HL-60/S4 (cell line): ENCODE results near the gene SOX6.
"Not testable (repeated sequence)": the region's sequence is repeated elsewhere in the genome, so short reads cannot be mapped to it uniquely, and the experiment has no call there.

Source experiments
- in situ Hi-C: fragments of 300-500 bp; cut with MboI; formaldehyde crosslinking; loops from 2 replicates; pipeline ENCODE4 v1.14.3; 2022; ENCODE audit warnings: low sequenced_read_pairs

Gene SOX6

DNA sequence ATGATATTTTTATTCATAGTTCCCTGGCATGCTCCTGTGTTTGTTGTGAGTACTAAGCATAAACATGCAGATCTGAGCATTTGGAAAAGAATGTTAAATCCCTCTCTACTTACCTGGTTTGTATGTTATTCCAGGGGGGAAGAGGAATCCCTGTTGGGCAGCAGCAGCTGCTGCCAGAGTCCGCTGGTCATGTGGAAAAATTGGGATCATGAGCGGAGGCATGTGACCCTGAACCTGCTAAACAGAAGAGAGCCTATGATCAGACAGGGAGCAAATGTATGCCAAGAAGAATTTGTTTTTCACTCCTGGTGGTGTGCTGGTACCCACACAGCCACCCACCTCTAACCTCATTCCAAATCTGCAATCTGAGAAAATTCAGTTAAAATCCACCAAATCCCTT is 244.7 kb downstream of the SOX6 start:
- in situ Hi-C loops: no loop called here

GRCh38 chr11:16110886-16111285 is 245.5 kb downstream of the SOX6 start:
- in situ Hi-C loops: no loop called here

DNA sequence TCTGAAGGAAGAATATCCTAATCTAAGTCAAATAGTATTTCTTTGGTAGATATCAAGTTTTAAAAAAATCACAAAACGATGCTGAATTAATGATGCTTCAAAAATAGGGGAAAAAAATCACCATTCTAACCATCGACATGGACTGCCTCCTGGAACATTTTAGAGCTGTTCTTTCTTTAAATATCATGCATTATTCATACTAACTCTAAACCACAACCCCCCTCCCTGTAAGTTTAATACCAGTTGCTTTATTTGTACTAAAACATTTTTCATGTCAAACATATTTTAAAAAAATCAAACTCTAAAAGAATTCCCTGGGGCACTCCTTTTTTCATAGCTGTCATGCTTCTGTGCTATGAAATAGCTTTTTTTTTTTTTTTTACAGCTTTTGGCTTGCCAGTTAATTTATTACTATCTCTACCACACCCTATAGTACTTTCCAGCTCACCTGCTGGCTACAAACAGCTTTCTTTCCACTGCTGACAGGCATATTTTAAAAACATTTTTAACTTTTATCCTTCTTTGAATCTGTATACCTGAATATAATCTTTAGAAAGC is 256.9 kb downstream of the SOX6 start:
- in situ Hi-C loops: no loop called here

DNA sequence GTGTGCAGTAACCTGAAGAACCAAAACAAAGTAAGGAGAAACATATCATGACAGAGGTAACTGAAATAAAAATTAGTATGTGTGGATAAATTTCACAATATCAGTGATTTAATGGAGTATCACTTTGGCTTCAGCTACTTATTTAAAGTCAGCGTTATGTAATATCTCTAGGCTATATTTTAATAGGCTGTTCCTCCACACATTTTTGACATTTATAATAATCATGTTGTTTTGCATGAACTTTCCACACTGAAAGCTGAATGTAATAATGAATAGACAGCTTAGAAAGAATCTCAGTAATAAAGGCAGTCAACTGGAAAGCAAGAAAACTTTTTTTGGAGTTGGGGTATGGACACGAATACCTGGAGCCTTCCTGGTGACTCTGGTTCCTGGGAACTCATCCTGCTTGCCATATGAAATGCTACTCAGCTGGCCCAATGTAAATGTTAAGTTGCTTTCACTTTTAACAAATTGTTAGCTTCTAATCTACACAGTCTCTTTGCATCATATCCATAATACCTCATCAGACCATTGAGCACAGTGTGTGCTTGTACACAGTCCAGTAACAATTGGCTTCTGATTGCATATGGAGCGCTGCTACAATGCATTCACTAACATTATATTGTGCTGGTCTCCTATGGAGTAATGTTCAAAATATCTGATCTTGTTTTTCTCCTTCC is 257.7 kb downstream of the SOX6 start:
- in situ Hi-C loops: no loop called here

DNA sequence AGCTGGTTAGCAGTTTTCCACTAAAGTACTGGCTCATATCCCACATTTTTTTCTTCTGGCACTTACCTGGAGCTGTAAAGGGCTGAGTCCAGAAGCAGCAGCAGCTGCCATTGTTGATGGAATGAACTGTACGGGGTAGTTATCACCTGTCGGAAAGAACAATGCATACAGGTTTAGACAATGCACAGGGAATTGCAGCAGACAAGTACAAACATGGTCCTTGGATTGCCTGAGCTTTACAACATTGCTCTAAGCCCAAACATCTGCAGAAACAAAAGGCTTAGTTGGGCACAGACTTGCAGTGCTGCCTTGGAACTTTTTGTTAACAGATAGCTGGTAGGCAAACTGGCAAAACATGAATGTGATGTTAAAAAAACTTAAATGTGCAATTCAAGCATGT is 258.8 kb downstream of the SOX6 start:
- in situ Hi-C loops: no loop called here

DNA sequence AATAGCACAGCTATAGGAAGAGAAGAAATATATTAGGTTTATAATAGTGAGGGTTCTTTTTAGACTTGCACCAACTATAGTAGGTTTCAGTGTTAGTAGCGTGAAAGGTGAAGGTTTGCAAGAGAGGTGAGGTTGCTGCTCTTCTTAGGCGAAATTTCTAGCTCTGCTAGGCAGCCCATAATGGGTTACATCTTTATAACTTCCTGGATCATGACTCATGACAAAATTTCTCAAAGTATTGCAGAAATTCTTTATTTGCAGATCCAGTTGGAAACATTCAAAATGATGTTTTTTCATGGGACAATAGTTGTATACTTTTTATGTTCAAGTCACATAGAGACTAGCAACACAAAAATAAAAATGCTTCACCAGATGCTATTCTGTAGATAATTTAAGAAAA is 260.0 kb downstream of the SOX6 start:
- in situ Hi-C loops: no loop called here

GRCh38 chr11:16095756-16096155 is 260.6 kb downstream of the SOX6 start:
- in situ Hi-C loops: no loop called here

DNA sequence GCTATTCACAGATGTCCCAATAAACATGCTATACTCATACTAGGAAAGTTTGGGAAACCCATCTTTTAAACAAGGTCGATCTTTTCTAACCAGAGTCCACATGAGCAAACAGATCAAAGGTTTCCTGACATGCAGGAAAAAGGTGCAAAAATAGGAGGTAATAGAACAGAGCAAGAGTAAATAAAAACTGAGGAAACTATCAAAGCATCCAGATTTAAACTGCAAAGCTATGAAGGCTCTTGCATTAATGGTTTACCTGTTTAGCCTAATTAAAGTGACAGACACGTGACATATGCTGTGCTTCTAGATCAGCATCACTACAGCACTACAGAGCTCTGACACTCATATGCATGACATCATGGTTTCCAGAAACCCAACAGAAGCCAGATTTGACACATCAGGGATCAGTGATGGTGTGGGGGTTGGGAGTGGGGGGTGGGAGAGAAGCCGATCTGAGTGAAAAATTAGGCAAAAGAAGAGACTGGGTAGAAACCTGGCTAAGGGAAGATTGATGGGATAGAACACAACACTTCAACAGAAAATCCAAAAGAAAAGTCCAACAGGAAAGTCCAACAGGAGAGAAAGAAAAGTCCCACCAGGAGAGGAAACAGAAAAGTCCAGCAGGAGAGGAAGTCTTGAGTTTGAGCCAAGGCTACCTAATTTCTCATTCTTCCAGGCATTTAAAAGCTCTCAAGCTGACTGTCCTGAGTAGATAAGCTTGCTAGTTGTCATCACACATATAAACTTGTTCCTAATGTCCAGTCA is 262.3 kb downstream of the SOX6 start:
- in situ Hi-C loops: no loop called here

GRCh38 chr11:16091862-16092261 is 264.5 kb downstream of the SOX6 start:
- in situ Hi-C loops: no loop called here

GRCh38 chr11:16089481-16089880 is 266.9 kb downstream of the SOX6 start:
- in situ Hi-C loops: no loop called here

DNA sequence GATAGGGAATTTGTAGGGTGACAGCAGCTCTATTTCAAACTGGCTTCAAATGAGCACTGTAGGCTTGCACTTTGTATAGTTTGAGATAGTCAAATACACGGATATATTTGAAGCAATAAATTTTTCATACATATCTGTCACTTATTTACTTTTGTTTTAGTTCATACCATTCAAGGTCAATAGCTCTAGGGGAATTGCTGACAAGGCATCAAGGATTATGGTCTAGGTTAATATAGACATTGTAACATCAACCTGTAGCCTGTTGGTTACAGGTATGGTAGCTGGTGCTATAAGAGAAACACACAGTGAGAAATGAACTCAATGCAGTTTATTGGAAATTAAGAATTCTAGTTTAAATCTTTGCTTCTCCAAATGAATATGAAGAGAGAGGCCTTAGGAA is 267.6 kb downstream of the SOX6 start:
- in situ Hi-C loops: no loop called here

DNA sequence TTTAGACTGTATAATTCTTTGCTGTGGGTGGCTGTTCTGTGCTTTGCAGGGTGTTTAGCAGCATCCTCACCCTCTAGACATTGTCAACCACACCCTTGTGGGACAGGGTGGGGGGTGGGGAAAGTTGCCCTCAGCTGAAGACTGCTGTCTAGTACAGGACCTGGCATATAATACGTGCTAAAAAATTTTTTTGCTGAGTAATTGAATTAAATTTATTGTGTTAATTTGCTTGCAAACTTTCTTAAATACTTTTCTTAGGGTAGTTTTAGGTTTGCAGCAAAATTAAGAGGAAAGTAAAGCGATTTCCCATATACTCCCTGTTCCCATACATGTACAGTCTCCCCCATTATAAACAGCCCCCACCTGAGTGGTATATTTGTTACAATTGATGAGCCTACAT is 268.5 kb downstream of the SOX6 start:
- in situ Hi-C loops: no loop called here

- in situ Hi-C loops: no loop called here
Observed at GRCh38 chr11:16086229-16086819, 270.0 kb downstream of the SOX6 start.

- in situ Hi-C loops: no loop called here
Observed at GRCh38 chr11:16082095-16083055, 274.0 kb downstream of the SOX6 start.

DNA sequence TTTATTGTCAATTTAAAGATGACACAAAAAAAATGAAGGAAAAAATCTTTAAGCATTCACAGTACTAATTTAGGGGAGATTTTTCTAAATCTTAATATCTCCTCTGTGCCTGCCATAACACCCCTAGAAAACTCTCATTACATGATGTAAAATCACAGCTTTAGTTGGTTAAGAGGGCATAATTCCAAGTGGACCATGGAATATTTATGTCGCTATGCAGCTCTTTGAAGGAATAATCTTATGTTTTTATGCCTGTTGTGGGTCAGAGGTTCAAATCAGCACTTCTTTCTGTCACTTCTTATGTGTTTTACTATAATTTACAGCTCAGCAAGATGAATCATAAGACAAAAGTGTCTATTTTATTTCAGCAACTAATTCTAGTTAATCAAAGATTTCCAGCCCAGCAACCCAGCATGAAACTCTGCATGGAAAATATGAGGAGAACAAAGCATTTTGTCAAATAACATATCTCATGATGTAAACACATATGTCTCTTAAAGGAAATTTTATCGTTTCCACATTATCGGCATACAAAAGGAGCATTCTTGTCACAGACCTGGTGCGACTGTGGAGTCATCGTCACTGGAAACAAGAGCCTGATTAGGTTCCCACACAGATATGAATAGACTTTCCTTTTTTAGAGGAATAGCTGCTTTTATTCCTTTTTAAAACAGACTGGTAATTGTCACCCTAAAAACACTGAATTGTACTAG is 274.8 kb downstream of the SOX6 start:
- in situ Hi-C loops: no loop called here

DNA sequence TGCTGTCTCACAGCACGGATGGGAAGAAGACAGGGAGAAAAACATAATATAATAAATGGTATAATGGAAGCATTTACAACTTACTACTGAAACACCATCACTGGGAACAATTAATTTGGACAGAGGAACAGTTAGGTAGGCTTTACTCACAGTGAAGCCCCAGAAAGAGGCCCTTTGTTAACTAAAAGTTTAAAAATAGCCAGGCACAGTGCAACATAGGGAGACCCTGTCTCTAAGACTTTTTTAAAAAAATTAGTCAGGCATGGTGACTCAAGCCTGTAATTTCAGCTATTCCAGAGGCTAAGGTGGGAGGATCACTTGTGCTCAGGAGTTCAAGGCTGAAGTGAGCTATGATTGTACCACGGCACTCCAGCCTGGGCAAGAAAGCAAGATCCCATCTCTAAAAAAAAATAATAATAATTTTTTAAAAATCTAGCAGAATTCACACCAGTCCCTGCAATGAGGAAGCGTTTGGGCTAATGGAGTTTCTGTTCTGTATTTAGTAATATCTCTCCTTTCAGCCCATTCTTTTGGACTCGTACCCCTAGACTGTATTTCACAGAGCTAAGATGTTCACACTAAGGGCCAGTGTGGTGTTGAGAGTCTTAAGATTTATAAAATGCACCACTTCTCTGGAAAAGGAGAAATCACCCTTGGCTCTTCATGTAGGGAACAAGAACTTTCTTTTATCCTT is 275.5 kb downstream of the SOX6 start:
- in situ Hi-C loops: no loop called here

DNA sequence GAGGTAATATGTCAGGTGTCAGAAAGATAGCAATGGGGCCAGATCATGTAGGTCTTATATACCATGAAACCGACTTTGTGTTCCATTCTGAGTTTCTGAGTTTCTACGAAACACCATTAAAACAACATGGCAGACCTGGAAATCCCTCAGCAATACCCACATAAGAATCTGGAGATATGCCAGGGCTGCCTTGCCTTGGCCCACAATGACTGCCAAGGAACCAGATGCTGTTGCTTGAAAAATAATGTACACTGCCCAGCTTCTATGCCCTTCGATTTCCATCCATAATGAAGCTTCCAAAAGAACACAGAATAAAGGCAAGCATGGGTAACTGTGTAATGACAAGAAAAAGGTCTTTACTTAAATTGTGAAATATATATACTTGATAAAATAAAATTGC is 277.4 kb downstream of the SOX6 start:
- in situ Hi-C loops: no loop called here

DNA sequence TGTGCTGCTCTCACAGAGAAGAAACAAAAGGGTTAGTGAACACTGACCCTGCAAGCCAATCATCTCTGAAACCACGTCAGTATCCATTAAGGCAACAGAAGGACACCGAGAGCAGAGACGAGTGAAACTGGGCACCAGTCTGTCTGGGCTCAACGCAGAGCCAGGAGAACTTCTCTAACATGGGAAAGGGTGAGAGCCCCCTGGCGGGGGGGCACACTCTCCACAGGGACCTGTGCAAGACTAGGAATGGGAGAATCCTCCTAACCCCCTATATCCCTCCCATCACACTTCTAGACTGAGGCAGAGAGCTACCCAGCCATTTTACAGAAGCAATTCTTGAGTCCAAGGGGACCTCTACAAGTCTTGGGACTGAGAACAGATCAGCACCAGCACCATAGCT is 285.8 kb downstream of the SOX6 start:
- in situ Hi-C loops: no loop called here

DNA sequence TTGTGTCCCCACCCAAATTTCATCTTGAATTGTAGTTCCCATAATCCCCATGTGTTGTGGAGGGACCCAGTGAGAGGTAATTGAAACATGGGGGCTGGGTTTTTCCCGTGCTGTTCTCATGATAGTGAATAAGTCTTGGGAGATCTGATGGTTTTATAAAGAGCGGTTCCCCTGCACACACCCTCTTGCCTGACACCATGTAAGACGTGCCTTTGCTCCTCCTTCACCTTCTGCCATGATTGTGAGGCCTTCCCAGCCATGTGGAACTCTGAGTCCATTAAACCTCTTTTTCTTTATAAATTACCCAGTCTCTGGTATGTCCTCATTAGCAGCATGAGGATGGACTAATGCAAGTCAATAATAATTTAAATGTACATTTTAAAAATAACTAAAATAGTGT is 289.1 kb downstream of the SOX6 start:
- in situ Hi-C loops: not testable (repeated sequence)

- in situ Hi-C loops: no loop called here
Observed at GRCh38 chr11:16059332-16059731, 297.0 kb downstream of the SOX6 start.
